ENCODE results near the gene ACP2. TPM values are rescaled to one million over a fixed set of nuclear protein-coding genes. Genes with fewer than 3 reads are reported as not detected.

Gene ACP2
- total and polyA plus RNA-seq, 9 of the 15 experiments (the other 6 are each of a cell fraction or from before 2014, with no cell fraction given), result 1.9 to 20.0 (median 11.6) TPM

DNA sequence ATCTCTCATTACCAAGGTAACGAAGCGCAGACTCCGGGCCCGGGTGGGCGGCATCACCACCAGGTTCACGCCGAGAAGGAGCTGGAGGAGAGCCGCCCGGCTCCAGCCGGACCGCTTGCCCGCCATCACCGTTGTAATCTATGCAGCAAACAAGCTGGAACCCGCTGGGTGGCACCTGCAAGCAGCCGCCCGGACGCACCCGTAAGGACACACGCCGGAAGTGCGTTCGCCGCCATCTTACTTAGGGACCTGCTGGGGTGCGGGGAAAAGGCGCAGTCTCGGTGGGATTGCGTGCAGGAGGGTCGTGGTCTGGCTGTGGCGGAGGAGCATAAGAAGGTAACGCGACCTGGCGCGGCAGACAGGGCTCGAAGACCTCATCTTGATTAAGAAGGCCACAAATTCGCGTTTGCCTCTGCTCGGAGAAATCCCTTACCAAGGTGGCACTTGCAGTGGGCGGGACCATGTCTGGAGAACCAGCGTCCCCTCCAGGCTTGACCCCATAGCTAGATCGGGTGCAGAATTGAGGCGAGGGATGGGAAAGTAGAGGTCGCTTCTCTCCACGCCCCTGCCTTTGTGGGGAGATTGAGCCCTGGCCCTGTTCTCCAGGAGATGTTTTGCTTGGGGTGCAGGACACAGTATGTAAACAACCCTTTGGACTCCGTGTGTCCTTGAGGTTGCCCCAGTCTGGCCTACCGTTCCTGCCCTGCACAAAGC is at the start of gene ACP2 (continued):
- TF ChIP-seq, protein P1, sequence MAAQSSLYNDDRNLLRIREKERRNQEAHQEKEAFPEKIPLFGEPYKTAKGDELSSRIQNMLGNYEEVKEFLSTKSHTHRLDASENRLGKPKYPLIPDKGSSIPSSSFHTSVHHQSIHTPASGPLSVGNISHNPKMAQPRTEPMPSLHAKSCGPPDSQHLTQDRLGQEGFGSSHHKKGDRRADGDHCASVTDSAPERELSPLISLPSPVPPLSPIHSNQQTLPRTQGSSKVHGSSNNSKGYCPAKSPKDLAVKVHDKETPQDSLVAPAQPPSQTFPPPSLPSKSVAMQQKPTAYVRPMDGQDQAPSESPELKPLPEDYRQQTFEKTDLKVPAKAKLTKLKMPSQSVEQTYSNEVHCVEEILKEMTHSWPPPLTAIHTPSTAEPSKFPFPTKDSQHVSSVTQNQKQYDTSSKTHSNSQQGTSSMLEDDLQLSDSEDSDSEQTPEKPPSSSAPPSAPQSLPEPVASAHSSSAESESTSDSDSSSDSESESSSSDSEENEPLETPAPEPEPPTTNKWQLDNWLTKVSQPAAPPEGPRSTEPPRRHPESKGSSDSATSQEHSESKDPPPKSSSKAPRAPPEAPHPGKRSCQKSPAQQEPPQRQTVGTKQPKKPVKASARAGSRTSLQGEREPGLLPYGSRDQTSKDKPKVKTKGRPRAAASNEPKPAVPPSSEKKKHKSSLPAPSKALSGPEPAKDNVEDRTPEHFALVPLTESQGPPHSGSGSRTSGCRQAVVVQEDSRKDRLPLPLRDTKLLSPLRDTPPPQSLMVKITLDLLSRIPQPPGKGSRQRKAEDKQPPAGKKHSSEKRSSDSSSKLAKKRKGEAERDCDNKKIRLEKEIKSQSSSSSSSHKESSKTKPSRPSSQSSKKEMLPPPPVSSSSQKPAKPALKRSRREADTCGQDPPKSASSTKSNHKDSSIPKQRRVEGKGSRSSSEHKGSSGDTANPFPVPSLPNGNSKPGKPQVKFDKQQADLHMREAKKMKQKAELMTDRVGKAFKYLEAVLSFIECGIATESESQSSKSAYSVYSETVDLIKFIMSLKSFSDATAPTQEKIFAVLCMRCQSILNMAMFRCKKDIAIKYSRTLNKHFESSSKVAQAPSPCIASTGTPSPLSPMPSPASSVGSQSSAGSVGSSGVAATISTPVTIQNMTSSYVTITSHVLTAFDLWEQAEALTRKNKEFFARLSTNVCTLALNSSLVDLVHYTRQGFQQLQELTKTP (IDR thresholded peaks at IDR 0.05; ENCODE audit: low read depth in 1 of 2, partially characterized antibody in 2 of 2), result no peak
- TF ChIP-seq ZNF57 (CRISPR knock-in tag; IDR thresholded peaks at IDR 0.05) (no peak), TBP (optimal IDR thresholded peaks at IDR 0.05; ENCODE audit: low read depth, low read length) (peak; percentile 96), HNRNPLL (IDR thresholded peaks at IDR 0.05; ENCODE audit: low read depth, low read length, poor library complexity, severe bottlenecking) (peak; percentile 92), MCM7 (IDR thresholded peaks at IDR 0.05) (no peak), MEIS2 (IDR thresholded peaks at IDR 0.05; ENCODE audit: partially characterized antibody) (no peak), FOXP1 (CRISPR knock-in tag; IDR thresholded peaks at IDR 0.05) (peak; percentile 82), WHSC1 (IDR thresholded peaks at IDR 0.05; ENCODE audit: low read length) (no peak), HNRNPK (IDR thresholded peaks at IDR 0.05; ENCODE audit: low read depth, low read length, poor library complexity, severe bottlenecking) (no peak), STAG1 (CRISPR knock-in tag; IDR thresholded peaks at IDR 0.05; ENCODE audit: borderline replicate concordance) (peak; percentile 6), GTF2F1 (IDR thresholded peaks at IDR 0.05; ENCODE audit: low read depth, low read length) (peak; percentile 79; the same call in 1 of the 2 replicates), SAFB (IDR thresholded peaks at IDR 0.05; ENCODE audit: borderline replicate concordance, low read depth, low read length) (no peak), FIP1L1 (IDR thresholded peaks at IDR 0.05; ENCODE audit: low read depth, low read length, poor library complexity, severe bottlenecking) (peak; percentile 92), ZNF143 (CRISPR knock-in tag; IDR thresholded peaks at IDR 0.05) (peak; percentile 48; the same call in 1 of the 2 replicates), BCL6 (CRISPR knock-in tag; IDR thresholded peaks at IDR 0.05) (no peak), E2F8 (IDR thresholded peaks at IDR 0.05; ENCODE audit: low read depth, partially characterized antibody) (peak; percentile 88)
- TF ChIP-seq, protein P2, sequence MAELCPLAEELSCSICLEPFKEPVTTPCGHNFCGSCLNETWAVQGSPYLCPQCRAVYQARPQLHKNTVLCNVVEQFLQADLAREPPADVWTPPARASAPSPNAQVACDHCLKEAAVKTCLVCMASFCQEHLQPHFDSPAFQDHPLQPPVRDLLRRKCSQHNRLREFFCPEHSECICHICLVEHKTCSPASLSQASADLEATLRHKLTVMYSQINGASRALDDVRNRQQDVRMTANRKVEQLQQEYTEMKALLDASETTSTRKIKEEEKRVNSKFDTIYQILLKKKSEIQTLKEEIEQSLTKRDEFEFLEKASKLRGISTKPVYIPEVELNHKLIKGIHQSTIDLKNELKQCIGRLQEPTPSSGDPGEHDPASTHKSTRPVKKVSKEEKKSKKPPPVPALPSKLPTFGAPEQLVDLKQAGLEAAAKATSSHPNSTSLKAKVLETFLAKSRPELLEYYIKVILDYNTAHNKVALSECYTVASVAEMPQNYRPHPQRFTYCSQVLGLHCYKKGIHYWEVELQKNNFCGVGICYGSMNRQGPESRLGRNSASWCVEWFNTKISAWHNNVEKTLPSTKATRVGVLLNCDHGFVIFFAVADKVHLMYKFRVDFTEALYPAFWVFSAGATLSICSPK (IDR thresholded peaks at IDR 0.05; ENCODE audit: borderline replicate concordance), result no peak

Measured in K562 (cell line).